HepG2 (cell line): ENCODE data around the gene LYSMD1. TPM values are rescaled to one million over a fixed set of nuclear protein-coding genes. Genes with fewer than 3 reads are reported as not detected.

Experiments used
- FOXO4 ChIP-seq: sonication (generic); formaldehyde crosslinking; conservative IDR thresholded peaks from 2 replicates; pipeline ENCODE4 v1.8.1; 2023; ENCODE audit warnings: missing genetic modification reagents
- HHEX ChIP-seq: IDR thresholded peaks from 2 replicates; pipeline ENCODE4 v1.6.1; 2016; ENCODE audit warnings: control low read depth
- HOXA9 ChIP-seq: sonication (generic); formaldehyde crosslinking; IDR thresholded peaks from 2 replicates; pipeline ENCODE4 v1.8.1; 2022; ENCODE audit warnings: missing genetic modification reagents, mild to moderate bottlenecking, moderate library complexity, borderline replicate concordance
- KDM6A ChIP-seq: IDR thresholded peaks from 2 replicates; pipeline ENCODE4 v1.6.1; 2016; ENCODE audit warnings: low read depth
- MTF1 ChIP-seq: sonication (generic); formaldehyde crosslinking; IDR thresholded peaks from 2 replicates; pipeline ENCODE4 v1.5.0; 2020; ENCODE audit warnings: missing genetic modification reagents
- NONO ChIP-seq, 2 experiments: fragments of 450-650 bp in 1 of 2; sonication (generic) in 1 of 2; formaldehyde crosslinking in 1 of 2; IDR thresholded peaks in 1 of 2; conservative IDR thresholded peaks in 1 of 2; 2 replicates each; pipeline versions ENCODE4 v1.6.1 to v1.8.0; 2017 to 2022; ENCODE audit warnings: mild to moderate bottlenecking in 1 of 2, missing genetic modification reagents in 1 of 2, moderate library complexity in 1 of 2
- POLR2AphosphoS5 ChIP-seq: IDR thresholded peaks from 2 replicates; pipeline ENCODE4 v1.6.1; 2012; ENCODE audit warnings: low read depth, low read length
- PPARG ChIP-seq: conservative IDR thresholded peaks from 2 replicates; pipeline ENCODE4 v1.6.1; 2016; ENCODE audit warnings: missing biosample characterization, missing genetic modification reagents
- RBM22 ChIP-seq: fragments of 200-400 bp; formaldehyde crosslinking; optimal IDR thresholded peaks from 2 replicates; pipeline ENCODE3; 2017; ENCODE audit warnings: mild to moderate bottlenecking, low read length, moderate library complexity
- SSRP1 ChIP-seq: IDR thresholded peaks from 2 replicates; pipeline ENCODE4 v1.6.1; 2016; ENCODE audit warnings: control low read depth
- TBL1XR1 ChIP-seq: fragments of 150-350 bp; IDR thresholded peaks from 2 replicates; pipeline ENCODE4 v1.6.1; 2014; ENCODE audit warnings: borderline replicate concordance, low read length; ENCODE audit not compliant: partially characterized antibody
- WIZ ChIP-seq: sonication (generic); formaldehyde crosslinking; IDR thresholded peaks from 2 replicates; pipeline ENCODE4 v1.5.1; 2020; ENCODE audit warnings: mild to moderate bottlenecking, missing genetic modification reagents
- ZBTB25 ChIP-seq: IDR thresholded peaks from 2 replicates; pipeline ENCODE4 v1.6.1; 2018; ENCODE audit warnings: missing genetic modification reagents
- ZNF263 ChIP-seq: sonication (generic); formaldehyde crosslinking; IDR thresholded peaks from 2 replicates; pipeline ENCODE4 v1.4.0; 2020; ENCODE audit warnings: missing genetic modification reagents
- ZNF282 ChIP-seq: fragments of 450-650 bp; IDR thresholded peaks from 2 replicates; pipeline ENCODE4 v1.6.1; 2018; ENCODE audit not compliant: partially characterized antibody
- ZNF383 ChIP-seq: sonication (generic); formaldehyde crosslinking; IDR thresholded peaks from 2 replicates; pipeline ENCODE4 v1.4.0; 2020; ENCODE audit warnings: missing genetic modification reagents, mild to moderate bottlenecking, borderline replicate concordance
- ZNF501 ChIP-seq: sonication (generic); formaldehyde crosslinking; IDR thresholded peaks from 2 replicates; pipeline ENCODE4 v1.5.1; 2020; ENCODE audit warnings: mild to moderate bottlenecking, moderate library complexity, missing genetic modification reagents
- ZNF709 ChIP-seq: sonication (generic); formaldehyde crosslinking; IDR thresholded peaks from 2 replicates; pipeline ENCODE4 v1.5.0; 2020; ENCODE audit warnings: mild to moderate bottlenecking, missing genetic modification reagents
- ZNF740 ChIP-seq: sonication (generic); formaldehyde crosslinking; IDR thresholded peaks from 2 replicates; pipeline ENCODE4 v1.4.0; 2020; ENCODE audit warnings: missing genetic modification reagents
- ZNF749 ChIP-seq: sonication (generic); formaldehyde crosslinking; IDR thresholded peaks from 2 replicates; pipeline ENCODE4 v1.8.0; 2022; ENCODE audit warnings: mild to moderate bottlenecking, missing genetic modification reagents, moderate library complexity, borderline replicate concordance
- ZSCAN21 ChIP-seq: sonication (generic); formaldehyde crosslinking; IDR thresholded peaks from 2 replicates; pipeline ENCODE4 v1.8.0; 2022; ENCODE audit warnings: mild to moderate bottlenecking, missing genetic modification reagents, moderate library complexity, borderline replicate concordance
- polyA plus RNA-seq, 8 experiments: library from polyadenylated mRNA; depleted of rRNA in 3 of 8; stranded (reverse) in 7 of 8; unstranded in 1 of 8; fragments of >200 nt; fragmentation: Illumina TruSeq in 4 of 8; extraction: Trizol in 4 of 8; gene quantifications; 2 replicates each; pipeline versions ENCODE4 v1.2.1 to v1.2.3, GENCODE V29; 2011 to 2016; ENCODE audit warnings: low read depth in 4 of 8, missing spikeins in 1 of 8, mixed read lengths in 1 of 8; ENCODE audit not compliant: insufficient read depth in 1 of 8
- total RNA-seq, 5 experiments: library from RNA; depleted of rRNA; stranded (reverse); fragments of >200 nt; fragmentation: Illumina TruSeq; extraction: Trizol; gene quantifications; 2 replicates each; pipeline ENCODE4 v1.2.3, GENCODE V29; 2016; ENCODE audit warnings: low read depth in 1 of 5
- TF ChIP-seq, protein P1 (sequence below): sonication (generic); formaldehyde crosslinking; IDR thresholded peaks from 2 replicates; pipeline ENCODE4 v1.4.0; 2020; ENCODE audit warnings: mild to moderate bottlenecking, missing genetic modification reagents
- TF ChIP-seq, protein P2 (sequence below): sonication (generic); formaldehyde crosslinking; IDR thresholded peaks from 2 replicates; pipeline ENCODE4 v1.4.0; 2020; ENCODE audit warnings: missing genetic modification reagents
- TF ChIP-seq, protein P3 (sequence below): sonication (generic); formaldehyde crosslinking; IDR thresholded peaks from 2 replicates; pipeline ENCODE4 v1.8.0; 2022; ENCODE audit warnings: low read depth, missing genetic modification reagents
- TF ChIP-seq, protein P4 (sequence below): fragments of 450-650 bp; IDR thresholded peaks from 2 replicates; pipeline ENCODE4 v1.6.1; 2017

LYSMD1 gene
- total and polyA plus RNA-seq, 2 of the 13 experiments (the other 11 are each of a cell fraction or from before 2014, with no cell fraction given) = 3.8 to 4.8 TPM

DNA sequence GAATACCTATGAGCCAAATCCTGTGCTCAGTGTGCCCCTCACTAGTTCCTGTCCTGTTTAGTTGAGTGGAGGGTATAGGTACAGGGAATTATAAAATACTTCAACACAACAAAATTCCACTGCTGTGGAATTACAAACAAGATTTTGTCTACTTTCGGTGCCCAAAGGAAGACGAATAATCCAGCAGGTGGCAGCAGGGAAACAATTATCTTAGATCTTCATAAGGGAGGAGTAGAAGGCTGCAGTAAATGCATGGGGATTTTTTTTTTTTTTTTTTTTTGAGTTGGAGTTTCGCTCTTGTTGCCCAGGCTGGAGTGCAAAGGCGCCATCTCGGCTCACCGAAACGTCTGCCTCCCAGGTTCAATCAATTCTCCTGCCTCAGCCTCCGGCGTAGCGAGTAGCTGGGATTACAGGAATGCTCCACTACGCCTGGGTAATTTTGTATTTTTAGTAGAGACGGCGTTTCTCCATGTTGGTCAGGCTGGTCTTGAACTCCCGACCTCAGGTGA is 30.6 kb upstream of the LYSMD1 start (continued):
- TF ChIP-seq, protein P1, sequence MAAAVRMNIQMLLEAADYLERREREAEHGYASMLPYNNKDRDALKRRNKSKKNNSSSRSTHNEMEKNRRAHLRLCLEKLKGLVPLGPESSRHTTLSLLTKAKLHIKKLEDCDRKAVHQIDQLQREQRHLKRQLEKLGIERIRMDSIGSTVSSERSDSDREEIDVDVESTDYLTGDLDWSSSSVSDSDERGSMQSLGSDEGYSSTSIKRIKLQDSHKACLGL (CRISPR knock-in tag) = no peak
- no peak for TF ChIP-seq TBL1XR1
- TF ChIP-seq ZNF740 (CRISPR knock-in tag) = no peak
- TF ChIP-seq RBM22 = no peak
- no peak for TF ChIP-seq HHEX
- TF ChIP-seq SSRP1 = no peak
- TF ChIP-seq KDM6A (CRISPR knock-in tag) = no peak
- TF ChIP-seq ZNF383 (CRISPR knock-in tag) = no peak
- no peak for TF ChIP-seq ZNF749 (CRISPR knock-in tag)
- TF ChIP-seq ZNF501 = no peak
- TF ChIP-seq ZNF282 = no peak
- TF ChIP-seq ZNF709 (CRISPR knock-in tag) = no peak
- no peak for TF ChIP-seq FOXO4 (CRISPR knock-in tag)
- no peak for TF ChIP-seq ZSCAN21
- no peak for TF ChIP-seq HOXA9 (CRISPR knock-in tag)
- TF ChIP-seq, protein P2, sequence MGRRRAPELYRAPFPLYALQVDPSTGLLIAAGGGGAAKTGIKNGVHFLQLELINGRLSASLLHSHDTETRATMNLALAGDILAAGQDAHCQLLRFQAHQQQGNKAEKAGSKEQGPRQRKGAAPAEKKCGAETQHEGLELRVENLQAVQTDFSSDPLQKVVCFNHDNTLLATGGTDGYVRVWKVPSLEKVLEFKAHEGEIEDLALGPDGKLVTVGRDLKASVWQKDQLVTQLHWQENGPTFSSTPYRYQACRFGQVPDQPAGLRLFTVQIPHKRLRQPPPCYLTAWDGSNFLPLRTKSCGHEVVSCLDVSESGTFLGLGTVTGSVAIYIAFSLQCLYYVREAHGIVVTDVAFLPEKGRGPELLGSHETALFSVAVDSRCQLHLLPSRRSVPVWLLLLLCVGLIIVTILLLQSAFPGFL (CRISPR knock-in tag) = no peak
- TF ChIP-seq WIZ (CRISPR knock-in tag) = no peak
- TF ChIP-seq, protein P3, sequence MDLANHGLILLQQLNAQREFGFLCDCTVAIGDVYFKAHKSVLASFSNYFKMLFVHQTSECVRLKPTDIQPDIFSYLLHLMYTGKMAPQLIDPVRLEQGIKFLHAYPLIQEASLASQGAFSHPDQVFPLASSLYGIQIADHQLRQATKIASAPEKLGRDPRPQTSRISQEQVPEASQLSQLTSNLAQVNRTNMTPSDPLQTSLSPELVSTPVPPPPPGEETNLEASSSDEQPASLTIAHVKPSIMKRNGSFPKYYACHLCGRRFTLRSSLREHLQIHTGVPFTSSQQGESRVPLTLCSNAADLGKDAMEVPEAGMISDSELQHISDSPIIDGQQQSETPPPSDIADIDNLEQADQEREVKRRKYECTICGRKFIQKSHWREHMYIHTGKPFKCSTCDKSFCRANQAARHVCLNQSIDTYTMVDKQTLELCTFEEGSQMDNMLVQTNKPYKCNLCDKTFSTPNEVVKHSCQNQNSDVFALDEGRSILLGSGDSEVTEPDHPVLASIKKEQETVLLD (CRISPR knock-in tag) = no peak
- no peak for TF ChIP-seq POLR2AphosphoS5
- no peak for TF ChIP-seq NONO (IDR thresholded peaks at IDR 0.05)
- TF ChIP-seq NONO (CRISPR knock-in tag; conservative IDR thresholded peaks at IDR 0.05) = 0 out of 2 replicates have a peak, but pooled peaks have one; percentile 6
- TF ChIP-seq PPARG (CRISPR knock-in tag) = no peak
- TF ChIP-seq, protein P4, sequence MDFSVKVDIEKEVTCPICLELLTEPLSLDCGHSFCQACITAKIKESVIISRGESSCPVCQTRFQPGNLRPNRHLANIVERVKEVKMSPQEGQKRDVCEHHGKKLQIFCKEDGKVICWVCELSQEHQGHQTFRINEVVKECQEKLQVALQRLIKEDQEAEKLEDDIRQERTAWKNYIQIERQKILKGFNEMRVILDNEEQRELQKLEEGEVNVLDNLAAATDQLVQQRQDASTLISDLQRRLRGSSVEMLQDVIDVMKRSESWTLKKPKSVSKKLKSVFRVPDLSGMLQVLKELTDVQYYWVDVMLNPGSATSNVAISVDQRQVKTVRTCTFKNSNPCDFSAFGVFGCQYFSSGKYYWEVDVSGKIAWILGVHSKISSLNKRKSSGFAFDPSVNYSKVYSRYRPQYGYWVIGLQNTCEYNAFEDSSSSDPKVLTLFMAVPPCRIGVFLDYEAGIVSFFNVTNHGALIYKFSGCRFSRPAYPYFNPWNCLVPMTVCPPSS = no peak
- no peak for TF ChIP-seq MTF1 (CRISPR knock-in tag)
- TF ChIP-seq ZNF263 (CRISPR knock-in tag) = no peak
- 0 out of 2 replicates have a peak, but pooled peaks have one; percentile 33 for TF ChIP-seq ZBTB25
